Osteoblast (primary cell): ENCODE measurements around the gene MTHFD1L. TPM values are rescaled to one million over a fixed set of nuclear protein-coding genes. Genes with fewer than 3 reads are reported as not detected.
A peak's percentile ranks its signal among the peaks of the same experiment; 100 is the strongest.

Experiments used
- DNase-seq: peaks from one replicate; pipeline ENCODE4 v3.0.0; 2011; ENCODE audit warnings: low spot score, mixed read lengths; ENCODE audit not compliant: insufficient read length; ENCODE audit errors: missing footprints
- H2AFZ ChIP-seq: 2 replicates; pipeline ENCODE4 v1.6.0; 2011; ENCODE audit warnings: mild to moderate bottlenecking, low read length
- H3K27ac ChIP-seq: 2 replicates; pipeline ENCODE4 v1.5.1; 2011; ENCODE audit warnings: mild to moderate bottlenecking, low read depth, low read length, moderate library complexity
- H3K27me3 ChIP-seq: 2 replicates; pipeline ENCODE4 v1.6.0; 2012; ENCODE audit warnings: mild to moderate bottlenecking, control low read depth, inconsistent platforms, low read length, moderate library complexity; ENCODE audit not compliant: insufficient read depth
- H3K36me3 ChIP-seq: 2 replicates; pipeline ENCODE4 v1.5.1; 2011; ENCODE audit warnings: mild to moderate bottlenecking, low read length, control low read depth, moderate library complexity; ENCODE audit not compliant: insufficient read depth
- H3K4me1 ChIP-seq: 2 replicates; pipeline ENCODE4 v1.5.1; 2011; ENCODE audit warnings: mild to moderate bottlenecking, low read length, control low read depth, moderate library complexity; ENCODE audit not compliant: insufficient read depth
- H3K4me2 ChIP-seq: 2 replicates; pipeline ENCODE4 v1.6.0; 2011; ENCODE audit warnings: mild to moderate bottlenecking, low read length; ENCODE audit not compliant: insufficient read depth
- H3K4me3 ChIP-seq: fragments of 200-600 bp; sonication (generic); 3 replicates; pipeline ENCODE4 v1.5.1; 2012; ENCODE audit warnings: mild to moderate bottlenecking, low read length, inconsistent platforms; ENCODE audit not compliant: insufficient read depth
- H3K79me2 ChIP-seq: 2 replicates; pipeline ENCODE4 v1.6.0; 2012; ENCODE audit warnings: mild to moderate bottlenecking, low read length, control low read depth, inconsistent platforms; ENCODE audit not compliant: insufficient read depth
- H3K9me3 ChIP-seq: 2 replicates; pipeline ENCODE4 v1.5.1; 2011; ENCODE audit warnings: low read depth, low read length, control low read depth
- H4K20me1 ChIP-seq: 2 replicates; pipeline ENCODE4 v1.6.0; 2012; ENCODE audit warnings: mild to moderate bottlenecking, low read length, control low read depth; ENCODE audit not compliant: insufficient read depth
- CTCF ChIP-seq: IDR thresholded peaks from 2 replicates; pipeline ENCODE4 v1.5.1; 2011; ENCODE audit warnings: mild to moderate bottlenecking, low read depth, low read length, moderate library complexity; ENCODE audit errors: extremely low read depth
- total RNA-seq: library from RNA; depleted of rRNA; stranded (reverse); fragments of >200 nt; gene quantifications from 2 replicates; pipeline ENCODE4 v1.2.3, GENCODE V29; 2012

MTHFD1L gene
- total RNA-seq, 1 donor, result 56.8 TPM

DNA sequence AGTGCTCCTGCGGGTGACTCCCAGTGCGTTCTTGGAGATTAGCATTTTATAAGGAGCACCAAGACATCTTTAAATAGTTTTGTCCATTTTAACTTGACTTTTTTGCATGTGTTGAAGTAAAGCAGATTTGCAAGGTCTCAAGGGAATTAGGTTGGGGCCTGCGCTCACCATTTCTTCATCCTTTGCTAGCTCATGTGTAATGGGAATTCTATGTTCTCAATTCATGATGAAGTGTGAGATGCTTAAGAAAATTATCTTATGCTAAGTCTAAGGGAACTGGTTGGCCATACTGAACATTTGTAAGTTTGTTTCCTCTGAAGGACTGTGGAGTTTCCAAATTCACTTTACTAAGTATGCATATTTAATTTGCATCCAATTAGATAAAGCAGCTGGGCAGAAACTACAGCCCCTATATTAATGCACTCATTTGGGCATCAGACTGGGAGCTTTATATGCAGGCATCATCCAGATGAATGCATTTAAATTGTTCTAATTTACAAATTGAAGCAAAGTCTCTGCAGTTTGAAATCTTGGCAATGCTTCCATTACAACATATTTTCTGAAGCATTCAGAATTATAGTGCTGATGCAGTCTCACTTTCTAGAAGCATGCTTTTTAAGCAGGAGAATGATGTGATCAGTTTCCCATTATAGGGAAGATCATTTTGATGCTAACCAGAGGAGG lies 266.0 kb downstream of the MTHFD1L start:
- no peaks in the 10 kb centered on the region for H3K9me3 ChIP-seq
- no peaks in the 10 kb centered on the region for H3K36me3 ChIP-seq
- H3K27me3 ChIP-seq, result no peaks in the 10 kb centered on the region
- H3K79me2 ChIP-seq, result no peaks in the 10 kb centered on the region
- no peak overlapping the region for H3K4me3 ChIP-seq
- no peak overlapping the region for H3K27ac ChIP-seq
- no peaks in the 10 kb centered on the region for H4K20me1 ChIP-seq
- no peak for DNase-seq
- H3K4me1 ChIP-seq, result peaks cover 4% of the 10 kb centered on the region
- no peak overlapping the region for H2AFZ ChIP-seq
- TF ChIP-seq CTCF, result no peak
- no peak overlapping the region for H3K4me2 ChIP-seq

DNA sequence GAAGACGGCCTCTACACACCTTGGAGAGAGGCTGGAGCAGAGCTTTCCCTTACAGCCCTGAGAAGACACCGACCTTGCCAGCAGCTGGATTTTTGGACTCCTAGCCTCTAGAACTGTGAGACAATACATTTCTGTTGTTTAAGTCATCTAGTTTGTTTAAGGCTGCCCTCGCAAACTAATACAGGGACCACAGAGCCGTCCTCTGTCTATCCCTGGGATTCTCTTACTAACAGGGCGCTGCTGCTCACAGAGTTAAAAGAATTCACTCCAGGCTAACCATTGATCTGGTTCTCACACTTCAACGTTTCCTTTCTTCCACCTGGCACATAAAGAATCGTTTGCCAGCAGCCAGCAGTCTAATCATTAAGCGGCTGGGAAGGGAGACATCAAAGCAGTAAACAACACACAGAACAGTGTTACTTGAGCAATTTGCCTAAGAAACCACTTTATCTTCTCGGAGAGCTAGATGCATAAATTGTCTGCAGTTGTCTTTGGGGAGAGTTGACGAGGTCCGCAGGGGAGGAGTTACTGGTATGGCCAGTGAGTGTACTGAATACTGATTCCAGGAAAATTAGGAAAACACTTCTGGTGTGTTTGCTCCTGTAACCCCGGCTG lies 270.7 kb downstream of the MTHFD1L start:
- no peaks in the 10 kb centered on the region for H4K20me1 ChIP-seq
- peak; percentile 58 for DNase-seq
- no peaks in the 10 kb centered on the region for H3K27me3 ChIP-seq
- peak overlapping the region; percentile 78 for H2AFZ ChIP-seq
- no peaks in the 10 kb centered on the region for H3K36me3 ChIP-seq
- H3K4me2 ChIP-seq, result peak overlapping the region; percentile 74
- no peaks in the 10 kb centered on the region for H3K79me2 ChIP-seq
- H3K4me3 ChIP-seq, result peak overlapping the region; percentile 42
- TF ChIP-seq CTCF, result no peak
- H3K27ac ChIP-seq, result no peak overlapping the region
- H3K4me1 ChIP-seq, result peaks cover 5% of the 10 kb centered on the region
- H3K9me3 ChIP-seq, result no peaks in the 10 kb centered on the region

- Histone ChIP-seq H3K36me3 (no peaks in the 10 kb centered on the region), H3K79me2 (no peaks in the 10 kb centered on the region), H3K4me2 (no peak overlapping the region), H2AFZ (no peak overlapping the region), H3K27ac (no peak overlapping the region), H3K9me3 (no peaks in the 10 kb centered on the region), H3K4me3 (no peak overlapping the region), H3K27me3 (no peaks in the 10 kb centered on the region), H3K4me1 (peaks cover 5% of the 10 kb centered on the region), H4K20me1 (no peaks in the 10 kb centered on the region)
- DNase-seq, result no peak
- no peak for TF ChIP-seq CTCF
Observed at GRCh38 chr6:151137542-151137941, 272.0 kb downstream of the MTHFD1L start.

DNA sequence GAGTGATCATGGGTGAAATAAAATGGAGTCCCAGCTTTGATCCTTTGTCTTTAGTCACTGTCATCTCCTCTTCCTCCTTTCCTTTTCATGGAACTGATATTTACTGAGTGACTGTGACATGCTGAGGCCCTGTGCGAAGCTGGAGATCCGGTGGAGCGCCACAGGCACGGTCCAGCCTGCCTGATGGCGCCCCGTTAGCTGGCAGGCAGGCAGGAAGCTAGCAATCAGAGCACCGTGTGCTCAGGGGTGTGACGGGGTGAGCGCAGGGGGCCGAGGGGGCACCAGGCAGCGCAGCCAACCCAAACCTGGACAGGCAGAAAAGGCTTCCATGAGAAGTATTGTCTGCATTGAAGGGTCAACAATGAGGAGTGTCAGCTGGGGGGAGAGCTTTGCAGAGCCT lies 274.0 kb downstream of the MTHFD1L start:
- no peak for TF ChIP-seq CTCF
- no peaks in the 10 kb centered on the region for H3K79me2 ChIP-seq

More for the DNA sequence above, 274.0 kb downstream of the MTHFD1L start:
- Histone ChIP-seq H4K20me1 (no peaks in the 10 kb centered on the region), H3K36me3 (no peaks in the 10 kb centered on the region), H3K4me1 (peaks cover 5% of the 10 kb centered on the region), H3K9me3 (no peaks in the 10 kb centered on the region), H3K4me3 (no peak overlapping the region), H3K27ac (no peak overlapping the region), H2AFZ (no peak overlapping the region), H3K27me3 (no peaks in the 10 kb centered on the region), H3K4me2 (no peak overlapping the region)
- no peak for DNase-seq
